Osteocyte (in vitro differentiated cells): ENCODE results near the gene TBC1D22B. TPM values are rescaled to one million over a fixed set of nuclear protein-coding genes. Genes with fewer than 3 reads are reported as not detected.

Experiments used
- DNase-seq: peaks from one replicate; pipeline ENCODE4 v3.0.0; 2021; ENCODE audit warnings: mixed read lengths; ENCODE audit not compliant: unreplicated experiment; ENCODE audit errors: extremely low spot score
- H3K27ac Mint-ChIP-seq: one replicate; pipeline ENCODE4 v1.8.0; 2021; ENCODE audit warnings: mild to moderate bottlenecking, mixed read lengths; ENCODE audit not compliant: unreplicated experiment
- H3K27me3 Mint-ChIP-seq: one replicate; pipeline ENCODE4 v1.8.0; 2021; ENCODE audit warnings: mixed read lengths; ENCODE audit not compliant: unreplicated experiment
- H3K36me3 Mint-ChIP-seq: one replicate; pipeline ENCODE4 v1.8.0; 2021; ENCODE audit warnings: mixed read lengths; ENCODE audit not compliant: unreplicated experiment
- H3K4me1 Mint-ChIP-seq: one replicate; pipeline ENCODE4 v1.8.0; 2021; ENCODE audit warnings: mixed read lengths; ENCODE audit not compliant: unreplicated experiment
- H3K4me3 Mint-ChIP-seq: one replicate; pipeline ENCODE4 v1.8.0; 2021; ENCODE audit warnings: mild to moderate bottlenecking, moderate library complexity, mixed read lengths; ENCODE audit not compliant: unreplicated experiment
- H3K9me3 Mint-ChIP-seq: one replicate; pipeline ENCODE4 v1.8.0; 2021; ENCODE audit warnings: mixed read lengths; ENCODE audit not compliant: unreplicated experiment
- CTCF ChIP-seq: fragments of 200-600 bp; sonication (generic); IDR thresholded peaks from 2 replicates; pipeline ENCODE4 v1.5.0; 2021; ENCODE audit warnings: antibody characterized with exemption, mild to moderate bottlenecking, moderate library complexity
- total RNA-seq: library from RNA; stranded (reverse); gene quantifications from 2 replicates; pipeline ENCODE4 v1.2.1, GENCODE V29; 2021

The TBC1D22B gene
- total RNA-seq, 1 donor from 2014 or later: 13.8 TPM

- Mint-ChIP-seq H3K36me3 (no peaks in the 10 kb centered on the region), H3K27ac (no peak overlapping the region), H3K27me3 (no peaks in the 10 kb centered on the region), H3K4me1 (peaks cover 6% of the 10 kb centered on the region), H3K9me3 (no peaks in the 10 kb centered on the region), H3K4me3 (no peak overlapping the region)
- no peak for DNase-seq
- TF ChIP-seq CTCF: no peak
Observed at GRCh38 chr6:37347177-37347576, 89.6 kb downstream of the TBC1D22B start.

- peaks cover 8% of the 10 kb centered on the region for H3K4me1 Mint-ChIP-seq
- DNase-seq: no peak
- no peak overlapping the region for H3K4me3 Mint-ChIP-seq
- H3K27ac Mint-ChIP-seq: no peak overlapping the region
- TF ChIP-seq CTCF: no peak
- no peaks in the 10 kb centered on the region for H3K27me3 Mint-ChIP-seq
- no peaks in the 10 kb centered on the region for H3K9me3 Mint-ChIP-seq
- no peaks in the 10 kb centered on the region for H3K36me3 Mint-ChIP-seq
Observed at GRCh38 chr6:37347670-37348111, 90.1 kb downstream of the TBC1D22B start.

GRCh38 chr6:37351027-37351426, 93.5 kb downstream of the TBC1D22B start:
- Mint-ChIP-seq H3K4me1 (peaks cover 28% of the 10 kb centered on the region), H3K27ac (no peak overlapping the region), H3K36me3 (no peaks in the 10 kb centered on the region), H3K4me3 (no peak overlapping the region), H3K9me3 (no peaks in the 10 kb centered on the region), H3K27me3 (no peaks in the 10 kb centered on the region)
- no peak for DNase-seq
- no peak for TF ChIP-seq CTCF

GRCh38 chr6:37352384-37352783, 94.8 kb downstream of the TBC1D22B start:
- no peak for TF ChIP-seq CTCF
- Mint-ChIP-seq H3K4me3 (peak overlapping the region; percentile 22), H3K27me3 (no peaks in the 10 kb centered on the region), H3K4me1 (peaks cover 25% of the 10 kb centered on the region), H3K9me3 (no peaks in the 10 kb centered on the region), H3K36me3 (no peaks in the 10 kb centered on the region), H3K27ac (no peak overlapping the region)
- no peak for DNase-seq

- Mint-ChIP-seq H3K27ac (peak within 1 kb of the TSS; percentile 88), H3K4me1 (peaks cover 24% of the 10 kb centered on the region), H3K36me3 (peaks cover 2% of the 10 kb centered on the region), H3K9me3 (no peaks in the 10 kb centered on the region), H3K4me3 (peak within 1 kb of the TSS; percentile 95), H3K27me3 (no peaks in the 10 kb centered on the region)
- peak; percentile 96 for DNase-seq
- no peak for TF ChIP-seq CTCF
Observed at GRCh38 chr6:37353761-37354525, 96.4 kb downstream of the TBC1D22B start, which contains the start of gene RNF8. Gene RNF8, plus strand, starts transcription at chr6:37353983. Its CDS starts 182 bp downstream, at chr6:37354165.
